Parathyroid adenoma (tissue), 2 donors: Measurements from ENCODE around the gene KRTAP5-6.
"Not testable (repeated sequence)": the region's sequence is repeated elsewhere in the genome, so short reads cannot be mapped to it uniquely, and the experiment has no call there.

Experiments
- H2AFZ ChIP-seq: fragments of 300-600 bp; sonication (generic); one replicate; pipeline ENCODE4 v1.7.0; 2017; ENCODE audit warnings: antibody characterized with exemption, mild to moderate bottlenecking
- H3K27ac ChIP-seq: fragments of 300-600 bp; sonication (generic); one replicate; pipeline ENCODE4 v1.7.0; 2017
- H3K27me3 ChIP-seq: fragments of 300-600 bp; sonication (generic); one replicate; pipeline ENCODE4 v1.7.0; 2017; ENCODE audit warnings: low read length; ENCODE audit not compliant: control insufficient read depth, insufficient read depth
- H3K36me3 ChIP-seq: fragments of 300-600 bp; sonication (generic); one replicate; pipeline ENCODE4 v1.7.0; 2017; ENCODE audit warnings: low read length; ENCODE audit not compliant: control insufficient read depth, insufficient read depth
- H3K4me1 ChIP-seq: fragments of 300-600 bp; sonication (generic); one replicate; pipeline ENCODE4 v1.7.0; 2017; ENCODE audit warnings: control low read depth
- H3K4me2 ChIP-seq: fragments of 300-600 bp; sonication (generic); one replicate; pipeline ENCODE4 v1.7.0; 2017; ENCODE audit warnings: low read length
- H3K4me3 ChIP-seq: fragments of 300-600 bp; sonication (generic); one replicate; pipeline ENCODE4 v1.7.0; 2017; ENCODE audit warnings: low read depth, low read length
- H3K79me2 ChIP-seq: fragments of 300-600 bp; sonication (generic); one replicate; pipeline ENCODE4 v1.7.0; 2017; ENCODE audit warnings: control low read depth
- H3K9ac ChIP-seq: fragments of 300-600 bp; sonication (generic); one replicate; pipeline ENCODE4 v1.7.0; 2017; ENCODE audit warnings: mild to moderate bottlenecking
- H3K9me3 ChIP-seq: fragments of 300-600 bp; sonication (generic); one replicate; pipeline ENCODE4 v1.7.0; 2017; ENCODE audit warnings: low read length; ENCODE audit not compliant: control insufficient read depth
- CTCF ChIP-seq: fragments of 300-600 bp; sonication (generic); IDR thresholded peaks from one replicate; pipeline ENCODE4 v1.7.0; 2017; ENCODE audit warnings: antibody characterized with exemption, mild to moderate bottlenecking
- donor health status: primary hyperparathyroidism.

The KRTAP5-6 gene

GRCh38 chr11:1656670-1657069 lies 40.3 kb upstream of the KRTAP5-6 start:
- TF ChIP-seq CTCF = no peak

GRCh38 chr11:1659506-1659905 lies 37.5 kb upstream of the KRTAP5-6 start:
- H3K36me3 ChIP-seq = no peaks in the 10 kb centered on the region
- H3K79me2 ChIP-seq = no peaks in the 10 kb centered on the region
- TF ChIP-seq CTCF = no peak
- H3K27me3 ChIP-seq = no peaks in the 10 kb centered on the region
- no peak overlapping the region for H3K9ac ChIP-seq
- H3K4me3 ChIP-seq = no peak overlapping the region
- no peaks in the 10 kb centered on the region for H3K9me3 ChIP-seq
- no peak overlapping the region for H2AFZ ChIP-seq
- H3K4me2 ChIP-seq = no peak overlapping the region
- no peak overlapping the region for H3K27ac ChIP-seq
- no peaks in the 10 kb centered on the region for H3K4me1 ChIP-seq

More at GRCh38 chr11:1656670-1657069, 40.3 kb upstream of the KRTAP5-6 start:
- H3K79me2 ChIP-seq = no peaks in the 10 kb centered on the region
- H3K36me3 ChIP-seq = no peaks in the 10 kb centered on the region
- H3K9ac ChIP-seq = no peak overlapping the region
- H3K27ac ChIP-seq = no peak overlapping the region
- H3K4me1 ChIP-seq = no peaks in the 10 kb centered on the region
- no peak overlapping the region for H3K4me3 ChIP-seq
- H2AFZ ChIP-seq = no peak overlapping the region
- no peaks in the 10 kb centered on the region for H3K27me3 ChIP-seq
- H3K4me2 ChIP-seq = no peak overlapping the region
- H3K9me3 ChIP-seq = no peaks in the 10 kb centered on the region

GRCh38 chr11:1660111-1660867 lies 36.7 kb upstream of the KRTAP5-6 start:
- Histone ChIP-seq H3K4me1 (no peaks in the 10 kb centered on the region), H3K4me3 (no peak overlapping the region), H3K79me2 (no peaks in the 10 kb centered on the region), H3K27me3 (no peaks in the 10 kb centered on the region), H3K9ac (no peak overlapping the region), H3K36me3 (no peaks in the 10 kb centered on the region), H2AFZ (no peak overlapping the region), H3K9me3 (no peaks in the 10 kb centered on the region), H3K4me2 (no peak overlapping the region), H3K27ac (no peak overlapping the region)
- no peak for TF ChIP-seq CTCF

GRCh38 chr11:1661454-1662269 lies 35.3 kb upstream of the KRTAP5-6 start:
- not testable (repeated sequence) for H3K27me3 ChIP-seq, H3K9me3 ChIP-seq, H3K4me3 ChIP-seq, H2AFZ ChIP-seq, H3K27ac ChIP-seq, H3K79me2 ChIP-seq, H3K4me2 ChIP-seq, H3K36me3 ChIP-seq, H3K4me1 ChIP-seq, H3K9ac ChIP-seq

GRCh38 chr11:1662699-1663283 lies 34.2 kb upstream of the KRTAP5-6 start:
- not testable (repeated sequence) for H3K4me2 ChIP-seq, H3K9ac ChIP-seq, H2AFZ ChIP-seq, H3K4me3 ChIP-seq, H3K27ac ChIP-seq, H3K9me3 ChIP-seq, H3K36me3 ChIP-seq, H3K4me1 ChIP-seq, H3K27me3 ChIP-seq, H3K79me2 ChIP-seq
